IMR-90 (cell line): ENCODE data around the gene CD82. TPM values are rescaled to one million over a fixed set of nuclear protein-coding genes. Genes with fewer than 3 reads are reported as not detected.

Source experiments
- ATAC-seq: fragments of 200-7000 bp; cut with Tn5 transposase; 2 replicates; pipeline ENCODE4 v1.9.1; 2020; ENCODE audit warnings: low read depth, mild to moderate bottlenecking, moderate library complexity
- BruUV-seq: library from RNA; stranded (reverse); fragments of 400-500 nt; replicated peaks from 2 replicates; lab custom pipeline; 2021; lab: Mats Ljungman, UMichigan
- CTCF ChIA-PET: fragments of 300-600 bp; formaldehyde crosslinking; extraction: SDS; loops from one replicate; lab custom pipeline; 2021; ENCODE audit warnings: antibody characterized with exemption; lab: Yijun Ruan, JAX
- POLR2A ChIA-PET: fragments of 300-600 bp; sonication (Branson Sonifier 250); formaldehyde crosslinking; loops from one replicate; lab custom pipeline; 2022; ENCODE audit warnings: antibody characterized with exemption; ENCODE audit not compliant: unreplicated experiment; lab: Charles Lee
- DNase-seq: peaks from one replicate; pipeline ENCODE4 v3.0.0; 2013
- H2AFZ ChIP-seq: replicated peaks from 2 replicates; pipeline ENCODE3; 2013; ENCODE audit warnings: low read length, mild to moderate bottlenecking; ENCODE audit not compliant: poor library complexity
- H2AK5ac ChIP-seq: 2 replicates; pipeline ENCODE4 v1.6.1; 2013; ENCODE audit warnings: low read depth, low read length, inconsistent platforms
- H2AK9ac ChIP-seq: replicated peaks from 2 replicates; pipeline ENCODE3; 2013; ENCODE audit warnings: mild to moderate bottlenecking, low read depth, low read length, moderate library complexity; ENCODE audit not compliant: poor library complexity
- H2BK120ac ChIP-seq: 2 replicates; pipeline ENCODE4 v1.6.1; 2013; ENCODE audit warnings: low read depth, low read length, inconsistent platforms
- H2BK15ac ChIP-seq: 3 replicates; pipeline ENCODE4 v1.6.1; 2013; ENCODE audit warnings: low read depth, low read length, inconsistent platforms
- H2BK20ac ChIP-seq: 2 replicates; pipeline ENCODE4 v1.6.1; 2013; ENCODE audit warnings: low read depth, mild to moderate bottlenecking, inconsistent platforms, low read length, moderate library complexity
- H2BK5ac ChIP-seq: 2 replicates; pipeline ENCODE4 v1.6.1; 2013; ENCODE audit warnings: mild to moderate bottlenecking, low read depth, low read length, inconsistent platforms; ENCODE audit not compliant: poor library complexity, severe bottlenecking
- H3K14ac ChIP-seq: replicated peaks from 2 replicates; pipeline ENCODE4 v1.6.1; 2013; ENCODE audit warnings: low read depth, low read length, inconsistent platforms
- H3K18ac ChIP-seq: 2 replicates; pipeline ENCODE4 v1.6.1; 2013; ENCODE audit warnings: low read depth, low read length, control low read depth
- H3K23ac ChIP-seq: 2 replicates; pipeline ENCODE4 v1.6.1; 2013; ENCODE audit warnings: low read depth, low read length, inconsistent platforms
- H3K27ac ChIP-seq: 2 replicates; pipeline ENCODE4 v1.5.1; 2013; ENCODE audit warnings: mild to moderate bottlenecking, control low read depth, low read length; ENCODE audit not compliant: insufficient read depth
- H3K27me3 ChIP-seq: 2 replicates; pipeline ENCODE4 v1.6.1; 2013; ENCODE audit warnings: low read length; ENCODE audit not compliant: control insufficient read depth, insufficient read depth
- H3K36me3 ChIP-seq: 2 replicates; pipeline ENCODE4 v1.6.1; 2013; ENCODE audit warnings: low read length, mixed read lengths; ENCODE audit not compliant: control insufficient read depth, insufficient read depth
- H3K4ac ChIP-seq: 2 replicates; pipeline ENCODE4 v1.6.1; 2013; ENCODE audit warnings: low read depth, low read length, inconsistent platforms
- H3K4me1 ChIP-seq: 2 replicates; pipeline ENCODE4 v1.6.1; 2013; ENCODE audit warnings: low read length, mixed read lengths; ENCODE audit not compliant: control insufficient read depth, insufficient read depth
- H3K4me2 ChIP-seq: 2 replicates; pipeline ENCODE4 v1.6.1; 2013; ENCODE audit warnings: low read depth, mild to moderate bottlenecking, control low read depth, low read length, moderate library complexity
- H3K4me3 ChIP-seq: 2 replicates; pipeline ENCODE4 v1.5.1; 2013; ENCODE audit warnings: low read depth, mild to moderate bottlenecking, control low read depth, low read length, moderate library complexity; ENCODE audit not compliant: insufficient read depth
- H3K56ac ChIP-seq: 2 replicates; pipeline ENCODE4 v1.6.1; 2013; ENCODE audit warnings: low read length, inconsistent platforms; ENCODE audit not compliant: insufficient read depth; ENCODE audit errors: extremely low read depth
- H3K79me1 ChIP-seq, 2 experiments: 2 replicates each; pipeline ENCODE4 v1.6.1; 2013; ENCODE audit warnings: low read length in 2 of 2, inconsistent platforms in 1 of 2, low read depth in 1 of 2
- H3K9ac ChIP-seq: 2 replicates; pipeline ENCODE4 v1.6.1; 2013; ENCODE audit warnings: low read depth, low read length, control low read depth
- H3K9me1 ChIP-seq: 2 replicates; pipeline ENCODE4 v1.6.1; 2013; ENCODE audit warnings: low read length, inconsistent platforms; ENCODE audit not compliant: insufficient read depth
- H3K9me3 ChIP-seq: 2 replicates; pipeline ENCODE4 v1.6.1; 2013; ENCODE audit warnings: low read length; ENCODE audit not compliant: control insufficient read depth, insufficient read depth
- H4K20me1 ChIP-seq: 2 replicates; pipeline ENCODE4 v1.6.1; 2013; ENCODE audit warnings: low read length, inconsistent platforms; ENCODE audit not compliant: insufficient read depth
- H4K5ac ChIP-seq: 2 replicates; pipeline ENCODE4 v1.6.1; 2013; ENCODE audit warnings: mild to moderate bottlenecking, low read depth, low read length, control low read depth
- H4K8ac ChIP-seq, 2 experiments: 2 replicates each; pipeline ENCODE4 v1.6.1; 2013; ENCODE audit warnings: low read depth in 2 of 2, low read length in 2 of 2, control low read depth in 1 of 2, inconsistent platforms in 1 of 2
- H4K91ac ChIP-seq: 2 replicates; pipeline ENCODE4 v1.6.1; 2013; ENCODE audit warnings: low read depth, low read length, inconsistent platforms; ENCODE audit not compliant: insufficient read depth
- BHLHE40 ChIP-seq: fragments of 150-350 bp; IDR thresholded peaks from 2 replicates; pipeline ENCODE4 v1.6.1; 2016; ENCODE audit warnings: mild to moderate bottlenecking, low read depth, low read length
- CEBPB ChIP-seq: IDR thresholded peaks from 2 replicates; pipeline ENCODE4 v1.6.1; 2012; ENCODE audit warnings: low read depth, low read length, improper control_type of control experiment
- CHD1 ChIP-seq: IDR thresholded peaks from 2 replicates; pipeline ENCODE4 v1.6.1; 2012; ENCODE audit warnings: low read depth, low read length, improper control_type of control experiment
- CTCF ChIP-seq: conservative IDR thresholded peaks from 2 replicates; pipeline ENCODE4 v1.5.1; 2012; ENCODE audit warnings: mild to moderate bottlenecking, low read depth, low read length, improper control_type of control experiment
- ELK1 ChIP-seq: fragments of 150-350 bp; IDR thresholded peaks from 2 replicates; pipeline ENCODE4 v1.6.1; 2016; ENCODE audit warnings: low read depth, mild to moderate bottlenecking, low read length, moderate library complexity, borderline replicate concordance
- FOS ChIP-seq: fragments of 150-350 bp; IDR thresholded peaks from 2 replicates; pipeline ENCODE4 v1.6.1; 2016; ENCODE audit warnings: low read depth, low read length
- MAFK ChIP-seq: IDR thresholded peaks from 2 replicates; pipeline ENCODE4 v1.6.1; 2012; ENCODE audit warnings: low read depth, low read length, improper control_type of control experiment
- MAZ ChIP-seq: IDR thresholded peaks from 2 replicates; pipeline ENCODE4 v1.6.1; 2012; ENCODE audit warnings: low read depth, mild to moderate bottlenecking, low read length, improper control_type of control experiment, moderate library complexity, borderline replicate concordance
- MXI1 ChIP-seq: IDR thresholded peaks from 2 replicates; pipeline ENCODE4 v1.6.1; 2012; ENCODE audit warnings: low read depth, mild to moderate bottlenecking, low read length, moderate library complexity, borderline replicate concordance
- NFE2L2 ChIP-seq: fragments of 150-350 bp; IDR thresholded peaks from 2 replicates; pipeline ENCODE4 v1.6.1; 2016; ENCODE audit warnings: low read depth, mild to moderate bottlenecking, low read length
- POLR2A ChIP-seq: IDR thresholded peaks from 2 replicates; pipeline ENCODE4 v1.6.1; 2012; ENCODE audit warnings: mild to moderate bottlenecking, low read depth, low read length
- RAD21 ChIP-seq: IDR thresholded peaks from 2 replicates; pipeline ENCODE4 v1.6.1; 2012; ENCODE audit warnings: low read length, improper control_type of control experiment
- RCOR1 ChIP-seq: IDR thresholded peaks from 2 replicates; pipeline ENCODE4 v1.6.1; 2012; ENCODE audit warnings: mild to moderate bottlenecking, low read length, improper control_type of control experiment; ENCODE audit not compliant: insufficient replicate concordance
- RFX5 ChIP-seq: IDR thresholded peaks from 2 replicates; pipeline ENCODE4 v1.8.0; 2012; ENCODE audit warnings: low read depth, mild to moderate bottlenecking, low read length, moderate library complexity
- SMC3 ChIP-seq: fragments of 150-350 bp; IDR thresholded peaks from 2 replicates; pipeline ENCODE4 v1.6.1; 2016; ENCODE audit warnings: low read depth, mild to moderate bottlenecking, antibody characterized with exemption, low read length, moderate library complexity
- USF2 ChIP-seq: fragments of 150-350 bp; IDR thresholded peaks from 2 replicates; pipeline ENCODE4 v1.6.1; 2017; ENCODE audit warnings: mild to moderate bottlenecking, antibody characterized with exemption, low read length, low read depth
- WGBS, 2 experiments: methylation state at CpG; one replicate each; pipeline versions ENCODE4 v1.1.5 to v1.1.7; 2013; ENCODE audit warnings: missing lambda C conversion rate in 2 of 2; ENCODE audit not compliant: insufficient read length in 1 of 2; ENCODE audit errors: extremely low coverage in 2 of 2; 5-methylcytosine and 5-hydroxymethylcytosine counted together
- dilution Hi-C: fragments of 300-500 bp; cut with HindIII; formaldehyde crosslinking; loops from one replicate; pipeline ENCODE4 v1.14.3; 2018; ENCODE audit warnings: low sequenced_read_pairs; ENCODE audit not compliant: unreplicated experiment
- in situ Hi-C: fragments of 300-500 bp; cut with MboI; formaldehyde crosslinking; loops from 3 replicates; pipeline ENCODE4 v1.14.3; 2019; ENCODE audit warnings: low sequenced_read_pairs, inconsistent platforms, mixed read lengths
- intact Hi-C: fragments of 100-400 bp; cut with micrococcal nuclease; formaldehyde crosslinking; loops from 2 replicates; pipeline ENCODE4 v1.10.0; 2022
- polyA plus RNA-seq, 3 experiments: library from polyadenylated mRNA; depleted of rRNA; stranded (reverse); fragments of >200 nt; gene quantifications; 2 replicates each; pipeline ENCODE4 v1.2.3, GENCODE V29; 2012; ENCODE audit warnings: low replicate concordance in 1 of 3
- total RNA-seq: library from RNA; depleted of rRNA; stranded (reverse); fragments of >200 nt; gene quantifications from 2 replicates; pipeline ENCODE4 v1.2.3, GENCODE V29; 2012

Gene CD82
- total and polyA plus RNA-seq, 2 of the 4 experiments (the other 2 are of a cell fraction), result 32.8 to 49.4 TPM

GRCh38 chr11:44518968-44519550, 46.4 kb upstream of the CD82 start:
- Histone ChIP-seq H3K56ac (no peak overlapping the region), H2BK15ac (no peak overlapping the region), H2AK5ac (no peak overlapping the region), H3K23ac (no peak overlapping the region), H2BK5ac (no peak overlapping the region), H3K9ac (no peak overlapping the region), H3K4me3 (no peak overlapping the region), H3K9me3 (no peaks in the 10 kb centered on the region), H3K27me3 (peaks cover 43% of the 10 kb centered on the region), H3K9me1 (no peaks in the 10 kb centered on the region), H4K91ac (no peak overlapping the region), H4K5ac (no peak overlapping the region), H2AK9ac (no peak overlapping the region), H3K4me1 (no peaks in the 10 kb centered on the region), H2AFZ (no peak overlapping the region), H4K20me1 (no peaks in the 10 kb centered on the region), H3K4ac (no peak overlapping the region), H3K4me2 (no peak overlapping the region), H4K8ac (no peak overlapping the region), H3K36me3 (no peaks in the 10 kb centered on the region), H3K14ac (no peak overlapping the region), H3K27ac (no peak overlapping the region), H3K18ac (no peak overlapping the region), H2BK120ac (no peak overlapping the region), H2BK20ac (no peak overlapping the region), H3K79me1 (no peaks in the 10 kb centered on the region)
- WGBS, 2 experiments, result 71% methylated on average over 1 of the region's 4 CpGs; no CpG with 5 or more reads in 1 of the 2 experiments
- in situ Hi-C loops, result no loop called here
- no TSS peak for BruUV-seq
- no peak for ATAC-seq
- no peak for DNase-seq
- dilution Hi-C loops, result no loop called here
- CTCF ChIA-PET, result no interaction called here
- intact Hi-C loops, result no loop called here
- POLR2A ChIA-PET, result no interaction called here
- TF ChIP-seq ELK1 (no peak), RFX5 (no peak), CTCF (no peak), POLR2A (no peak), USF2 (no peak), MAZ (no peak), CHD1 (no peak), CEBPB (no peak), SMC3 (no peak), RAD21 (no peak), MXI1 (no peak), MAFK (no peak), BHLHE40 (no peak), FOS (no peak), NFE2L2 (no peak), RCOR1 (no peak)
